ENCODE measurements around the gene TBX6. TPM values are rescaled to one million over a fixed set of nuclear protein-coding genes. Genes with fewer than 3 reads are reported as not detected.

Gene TBX6, protein sequence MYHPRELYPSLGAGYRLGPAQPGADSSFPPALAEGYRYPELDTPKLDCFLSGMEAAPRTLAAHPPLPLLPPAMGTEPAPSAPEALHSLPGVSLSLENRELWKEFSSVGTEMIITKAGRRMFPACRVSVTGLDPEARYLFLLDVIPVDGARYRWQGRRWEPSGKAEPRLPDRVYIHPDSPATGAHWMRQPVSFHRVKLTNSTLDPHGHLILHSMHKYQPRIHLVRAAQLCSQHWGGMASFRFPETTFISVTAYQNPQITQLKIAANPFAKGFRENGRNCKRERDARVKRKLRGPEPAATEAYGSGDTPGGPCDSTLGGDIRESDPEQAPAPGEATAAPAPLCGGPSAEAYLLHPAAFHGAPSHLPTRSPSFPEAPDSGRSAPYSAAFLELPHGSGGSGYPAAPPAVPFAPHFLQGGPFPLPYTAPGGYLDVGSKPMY
- total RNA-seq = 0.54 and 0.68 TPM in 2 replicates

GRCh38 chr16:30091474-30092372, at the start of gene TBX6:
TSS of gene TBX6 (minus strand) at chr16:30091924. CDS start at chr16:30091193, 731 bp downstream.
- intact Hi-C loops (cut with micrococcal nuclease) = loop anchor here (1.0 to 10.0 kb wide), 7 partner anchors 15 to 563 kb away; partner anchors contain the start of genes ALDOA, CORO1A, FBRS and KCTD13

DNA sequence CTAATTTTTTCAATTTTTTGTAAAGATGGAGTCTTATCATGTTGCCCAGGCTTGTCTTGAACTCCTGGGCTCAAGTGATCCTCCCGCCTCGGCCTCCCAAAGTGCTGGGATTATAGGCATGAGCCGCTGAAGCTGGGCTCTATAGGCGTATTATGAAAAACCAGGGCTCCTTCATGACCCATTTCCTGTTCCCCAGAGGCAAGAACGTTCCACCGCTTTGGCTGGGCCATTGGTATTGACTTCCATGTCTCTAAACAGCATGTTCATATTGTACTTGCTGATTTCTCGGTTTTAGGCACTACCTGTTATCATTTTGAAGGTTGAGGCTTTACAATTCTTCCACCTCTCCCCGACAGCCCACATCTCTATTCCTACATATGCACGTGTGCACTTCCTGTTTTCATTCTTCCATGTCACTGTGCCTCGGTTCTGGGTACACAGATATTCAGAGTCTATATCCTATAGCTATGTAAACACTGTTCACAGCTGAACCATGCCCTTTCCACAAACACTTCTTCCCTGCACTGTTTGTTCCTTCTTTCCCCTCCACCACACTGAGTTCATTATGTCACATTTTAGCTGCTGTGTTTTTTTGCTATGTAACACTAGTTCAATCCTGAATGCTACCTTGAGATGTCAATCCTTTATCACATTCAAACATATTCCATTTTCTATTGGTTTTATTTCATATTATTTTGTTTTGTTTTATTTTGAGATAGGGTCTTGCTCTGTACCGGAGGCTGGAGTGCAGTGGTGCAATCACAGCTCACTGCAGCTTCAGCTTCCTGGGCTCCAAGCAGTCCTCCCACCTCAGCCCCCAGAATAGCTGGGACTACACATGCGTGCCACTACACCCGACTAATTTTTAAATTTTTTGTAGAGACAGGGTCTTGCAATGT, 48.1 kb upstream of the TBX6 start:
- intact Hi-C loops (cut with micrococcal nuclease) = no loop called here

DNA sequence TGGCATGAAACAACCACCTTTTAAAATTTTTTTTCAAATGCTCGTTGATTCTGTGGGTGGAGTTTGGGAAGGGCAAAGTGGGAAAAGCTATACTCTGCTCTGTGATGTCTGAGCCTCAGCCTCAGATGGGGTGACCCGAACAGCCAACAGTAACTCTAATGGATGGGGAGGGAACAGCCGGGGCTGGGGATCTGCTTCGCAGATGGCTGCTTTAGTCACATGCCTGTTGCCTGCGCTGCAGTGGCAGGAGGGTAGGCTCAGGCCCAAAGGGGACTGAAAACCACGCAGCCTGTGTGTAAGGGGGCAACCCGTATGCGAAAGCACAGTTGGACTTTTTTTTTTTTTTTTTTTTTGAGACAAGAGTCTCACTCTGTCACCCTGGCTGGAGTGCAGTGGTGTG, 46.2 kb upstream of the TBX6 start:
- intact Hi-C loops (cut with micrococcal nuclease) = no loop called here

- intact Hi-C loops (cut with micrococcal nuclease) = no loop called here
Measured at GRCh38 chr16:30136971-30137605, 45.4 kb upstream of the TBX6 start.

DNA sequence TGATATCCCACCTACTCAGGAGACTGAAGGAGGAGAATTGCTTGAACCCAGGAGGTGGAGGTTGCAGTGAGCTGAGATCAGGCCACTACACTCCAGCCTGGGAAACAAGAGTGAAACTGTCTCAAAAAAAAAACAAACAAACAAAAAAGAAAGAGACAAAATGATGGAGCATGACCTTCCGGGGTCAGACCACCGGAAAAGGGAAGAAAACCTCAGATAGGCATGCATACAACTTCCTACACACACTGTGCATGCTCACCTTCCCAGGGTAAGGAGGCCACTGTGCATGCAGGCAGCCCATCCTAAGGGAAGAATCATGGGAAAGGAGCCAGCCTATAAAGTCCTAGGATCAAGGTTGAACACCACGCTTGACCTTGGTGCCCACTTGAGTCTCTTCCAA, 40.9 kb upstream of the TBX6 start:
- intact Hi-C loops (cut with micrococcal nuclease) = no loop called here

DNA sequence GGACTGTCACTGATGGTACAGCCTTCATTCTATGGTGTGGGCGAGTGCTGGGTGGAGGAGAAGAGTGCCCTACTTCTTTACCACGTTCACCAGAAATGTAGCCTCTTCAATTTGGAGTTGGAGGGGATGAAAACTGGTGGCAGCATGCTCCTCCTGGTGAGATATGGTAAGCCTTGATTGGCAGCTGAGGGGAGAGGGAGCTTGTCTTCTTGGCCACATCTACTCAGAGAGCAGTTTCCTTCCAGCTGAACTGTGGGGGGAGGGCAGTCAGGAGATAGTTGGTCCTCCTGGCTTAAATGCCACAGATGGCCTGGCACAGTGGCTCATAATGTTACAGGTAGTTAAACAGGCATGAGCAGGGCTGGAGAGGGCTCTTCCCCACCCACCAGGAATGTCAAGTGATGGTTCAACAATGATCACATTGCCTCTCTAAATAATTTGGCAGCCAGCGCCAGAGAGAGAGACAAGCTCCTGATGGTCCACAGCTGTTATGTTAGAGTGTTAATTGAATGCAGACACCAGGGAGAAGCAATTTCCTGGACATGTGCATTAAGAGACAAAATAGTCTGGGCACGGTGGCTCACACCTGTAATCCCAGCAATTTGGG, 40.2 kb upstream of the TBX6 start:
- intact Hi-C loops (cut with micrococcal nuclease) = loop anchor here (2.0 kb wide), 1 partner anchor 39 kb away; no protein-coding TSS in a partner anchor

GRCh38 chr16:30127993-30128392, 36.3 kb upstream of the TBX6 start:
- intact Hi-C loops (cut with micrococcal nuclease) = loop anchor here (10.0 kb wide), 1 partner anchor 1843 kb away; no protein-coding TSS in a partner anchor

DNA sequence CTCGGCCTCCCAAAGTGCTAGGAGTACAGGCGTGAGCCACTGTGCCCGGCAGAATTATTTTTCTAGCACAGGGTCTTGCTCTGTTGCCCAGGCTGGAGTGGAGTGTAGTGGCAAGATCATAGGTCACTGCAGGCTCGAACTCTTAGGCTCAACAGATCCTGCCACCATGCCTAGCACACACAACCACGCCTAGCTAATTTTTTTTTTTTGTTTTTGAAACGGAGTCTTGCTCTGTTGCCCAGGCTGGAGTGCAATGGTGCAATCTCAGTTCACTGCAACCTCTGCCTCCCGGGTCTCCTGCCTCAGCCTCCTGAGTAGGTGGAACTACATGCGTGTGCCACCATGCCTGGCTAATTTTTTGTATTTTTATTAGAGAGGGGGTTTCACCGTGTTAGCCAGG, 34.0 kb upstream of the TBX6 start:
- intact Hi-C loops (cut with micrococcal nuclease) = loop anchor here (10.0 kb wide), 1 partner anchor 1841 kb away; no protein-coding TSS in a partner anchor

DNA sequence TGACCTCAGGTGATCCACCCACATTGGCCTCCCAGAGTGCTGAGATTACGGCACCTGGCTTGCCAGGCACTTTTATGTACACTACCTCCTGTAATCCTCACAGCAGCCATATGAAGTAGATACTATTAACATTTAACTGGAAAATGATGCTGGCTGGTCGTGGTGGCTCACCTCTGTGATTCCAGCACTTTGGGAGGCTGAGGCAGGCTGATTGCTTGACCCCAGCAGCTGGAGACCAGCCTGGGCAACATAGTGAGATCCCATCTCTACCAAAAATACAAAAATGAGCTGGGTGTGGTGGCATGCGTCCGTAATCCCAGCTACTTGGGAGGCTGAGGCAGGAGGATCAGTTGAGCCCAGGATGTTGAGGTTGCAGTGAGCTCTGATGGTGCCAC, 33.3 kb upstream of the TBX6 start:
- intact Hi-C loops (cut with micrococcal nuclease) = loop anchor here (5.0 to 10.0 kb wide), 2 partner anchors 282 to 1840 kb away; partner anchors contain the start of gene ZNF771

- intact Hi-C loops (cut with micrococcal nuclease) = loop anchor here (1.0 to 10.0 kb wide), 6 partner anchors 26 to 1838 kb away; partner anchors contain the start of genes ALDOA, CORO1A, YPEL3 and ZNF771
Measured at GRCh38 chr16:30122604-30123160, 31.0 kb upstream of the TBX6 start.

DNA sequence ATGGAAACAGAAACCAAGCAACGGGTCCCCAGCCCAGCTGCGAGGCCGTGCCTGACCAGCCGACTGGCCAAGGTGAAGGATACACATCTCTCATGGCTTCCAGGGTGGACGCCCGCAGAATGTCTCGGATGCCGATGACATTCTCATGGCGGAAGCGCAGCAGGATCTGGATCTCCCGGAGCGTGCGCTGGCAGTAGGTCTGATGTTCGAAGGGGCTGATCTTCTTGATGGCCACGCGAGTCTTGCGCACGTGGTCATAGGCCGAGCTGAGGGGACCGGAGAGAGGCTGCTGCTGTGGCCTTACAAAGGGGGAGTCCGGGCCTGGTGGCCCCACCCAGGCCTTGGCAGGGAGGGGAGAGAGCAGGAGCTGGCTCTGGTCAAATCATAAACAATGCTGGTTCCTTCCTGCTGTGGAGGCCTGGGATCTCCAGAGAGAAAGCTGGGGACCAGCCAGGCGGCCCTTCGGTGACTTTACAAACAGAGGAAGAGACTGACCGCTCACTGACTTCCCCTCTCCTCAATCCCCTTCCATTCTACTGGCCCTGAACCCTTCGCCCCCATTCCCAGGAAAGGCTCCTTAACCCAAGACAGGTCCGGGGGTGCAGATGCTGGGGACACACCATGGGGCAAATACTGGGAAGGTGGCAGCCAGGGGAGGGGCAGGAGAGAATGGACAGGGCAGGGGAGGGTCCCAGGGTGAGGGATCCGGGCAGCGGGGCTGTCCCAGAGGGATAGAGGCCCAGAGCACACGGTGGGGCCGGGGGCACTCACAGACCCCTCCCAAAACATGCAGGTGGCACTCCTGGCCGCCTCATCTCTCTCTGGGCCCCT, 30.2 kb upstream of the TBX6 start:
- intact Hi-C loops (cut with micrococcal nuclease) = loop anchor here (2.0 to 10.0 kb wide), 4 partner anchors 45 to 1837 kb away; partner anchors contain the start of genes ALDOA and ZNF771

DNA sequence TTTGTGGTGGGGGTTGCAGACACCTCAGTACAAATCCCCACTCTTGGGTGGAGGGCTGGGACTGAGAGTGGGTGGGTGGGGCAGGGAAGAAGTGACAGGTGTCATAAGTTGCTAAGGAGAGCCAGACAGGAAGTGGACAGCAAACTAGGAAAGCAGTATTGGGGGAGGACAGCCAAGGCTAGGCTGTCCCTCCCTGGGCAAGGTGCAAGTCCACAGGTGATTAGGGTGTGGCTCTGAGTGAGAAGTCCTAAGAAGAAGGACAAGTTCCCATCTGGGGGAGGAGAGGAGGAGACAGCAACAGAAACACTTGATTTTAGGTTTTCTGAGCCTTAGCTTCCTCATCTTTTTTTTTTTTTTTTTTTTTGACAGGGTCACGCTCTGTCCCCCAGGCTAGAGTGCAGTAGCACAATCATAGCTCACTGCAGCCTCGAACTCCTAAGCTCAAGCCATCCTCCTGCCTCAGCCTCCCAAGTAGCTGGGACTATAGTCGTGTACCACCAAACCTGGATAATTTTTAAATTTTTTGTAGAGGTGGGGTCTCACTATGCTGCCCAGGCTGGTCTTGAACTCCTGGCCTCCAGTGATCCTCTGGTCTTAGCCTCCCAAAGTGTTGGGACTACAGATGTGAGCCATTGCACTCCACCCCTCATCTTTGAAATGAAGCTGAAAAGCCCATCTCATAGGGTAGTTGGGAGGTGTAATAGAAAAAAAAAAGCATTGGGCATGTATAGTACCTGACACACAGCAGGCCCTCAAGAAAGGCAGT, 28.8 kb upstream of the TBX6 start:
- intact Hi-C loops (cut with micrococcal nuclease) = loop anchor here (5.0 to 10.0 kb wide), 2 partner anchors 287 to 1836 kb away; partner anchors contain the start of gene ZNF771

GRCh38 chr16:30119428-30119827, 27.7 kb upstream of the TBX6 start:
- intact Hi-C loops (cut with micrococcal nuclease) = no loop called here

- intact Hi-C loops (cut with micrococcal nuclease) = no loop called here
Measured at GRCh38 chr16:30117768-30118167, 26.0 kb upstream of the TBX6 start.

DNA sequence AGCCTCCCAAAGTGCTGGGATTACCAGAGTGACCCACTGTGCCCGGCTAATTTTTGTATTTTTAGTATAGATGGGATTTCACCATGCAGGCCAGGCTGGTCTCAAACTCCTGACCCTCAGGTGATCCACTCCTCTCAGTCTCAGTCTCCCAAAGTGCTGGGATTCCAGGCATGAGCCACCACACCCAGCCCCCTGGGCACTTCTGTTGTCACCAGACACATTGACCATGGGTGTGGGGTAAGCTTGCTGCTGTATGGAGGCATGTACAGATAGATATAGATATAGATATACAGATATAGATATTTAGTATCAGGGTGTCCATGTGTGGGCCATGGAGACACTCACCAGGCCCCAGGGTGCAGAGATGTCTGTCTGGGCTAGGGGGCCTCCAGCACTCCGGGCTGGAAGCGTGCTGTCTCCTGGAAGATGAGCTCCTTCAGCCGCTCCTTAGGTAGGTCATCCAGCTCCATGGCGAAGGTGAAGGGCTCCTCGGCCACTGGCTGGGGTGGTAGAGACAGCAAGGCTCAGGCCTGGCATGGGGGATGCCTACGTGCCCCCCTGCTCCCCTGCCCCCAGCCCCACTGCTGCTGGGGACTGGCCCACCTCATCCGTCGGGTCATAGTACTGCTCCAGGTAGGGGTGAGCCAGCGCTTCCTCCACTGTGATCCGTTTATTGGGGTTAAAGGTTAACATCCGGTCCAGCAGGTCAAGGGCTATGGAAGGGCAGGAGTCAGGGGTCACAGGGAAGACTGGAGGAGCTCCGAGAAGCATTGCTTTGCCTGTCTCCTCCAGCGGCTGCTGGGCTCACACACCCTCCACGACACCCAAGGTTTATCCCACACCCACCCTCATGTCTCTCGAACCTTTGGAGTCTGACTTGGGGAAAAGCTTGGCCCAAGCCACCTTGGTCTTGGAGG, 24.8 kb upstream of the TBX6 start:
- intact Hi-C loops (cut with micrococcal nuclease) = no loop called here

GRCh38 chr16:30115238-30115637, 23.5 kb upstream of the TBX6 start:
- intact Hi-C loops (cut with micrococcal nuclease) = no loop called here
